HepG2 (cell line): ENCODE measurements around the gene BCAS3. TPM values are rescaled to one million over a fixed set of nuclear protein-coding genes. Genes with fewer than 3 reads are reported as not detected.

Experiments used
- ATAC-seq: fragments of 200-7000 bp; cut with Tn5 transposase; 3 replicates; pipeline ENCODE4 v1.9.1; 2020; ENCODE audit warnings: mild to moderate bottlenecking, moderate library complexity
- BruUV-seq: library from RNA; stranded (reverse); fragments of 400-500 nt; replicated peaks from 2 replicates; lab custom pipeline; 2021; lab: Mats Ljungman, UMichigan
- CTCF ChIA-PET: fragments of 300-600 bp; formaldehyde crosslinking; extraction: SDS; loops from one replicate; lab custom pipeline; 2021; ENCODE audit warnings: low total read pairs, inconsistent platforms, low intra/inter-chr PET ratio; lab: Yijun Ruan, JAX
- POLR2A ChIA-PET: fragments of 350-600 bp; sonication (Branson Sonifier 250); formaldehyde crosslinking; loops from one replicate; lab custom pipeline; 2020; ENCODE audit warnings: antibody characterized with exemption, inconsistent platforms; lab: Yijun Ruan, JAX
- DNase-seq: peaks from one replicate; pipeline ENCODE4 v3.0.0-alpha.2; 2015; ENCODE audit warnings: low spot score
- FAIRE-seq: peaks from 3 replicates; lab custom pipeline; 2011; peaks lifted over from hg19 to GRCh38; lab: Jason Lieb, UNC
- H2AFZ ChIP-seq: one replicate; pipeline ENCODE4 v1.6.1; 2011; ENCODE audit warnings: low read length, inconsistent platforms
- H3K27ac ChIP-seq: fragments of 300-600 bp; 3 replicates; pipeline ENCODE4 v1.8.0; 2011; ENCODE audit warnings: mixed run types, mild to moderate bottlenecking, mixed read lengths, low read length, inconsistent platforms; ENCODE audit not compliant: insufficient read depth; ENCODE audit errors: extremely low read length
- H3K27me3 ChIP-seq, 2 experiments: fragments of 200-600 bp in 1 of 2; 2 replicates in 1 of 2; 3 replicates in 1 of 2; pipeline versions ENCODE4 v1.6.0 to v1.8.0; 2011; ENCODE audit warnings: low read length in 2 of 2, mild to moderate bottlenecking in 2 of 2, moderate library complexity in 2 of 2, inconsistent platforms in 1 of 2; ENCODE audit not compliant: insufficient read depth in 2 of 2, control insufficient read depth in 1 of 2
- H3K36me3 ChIP-seq, 2 experiments: fragments of 200-600 bp in 1 of 2; replicated peaks in 1 of 2; 2 replicates in 1 of 2; 3 replicates in 1 of 2; pipeline versions ENCODE4 v1.5.1 to v1.8.0; 2011; ENCODE audit warnings: low read length in 2 of 2, inconsistent platforms in 1 of 2; ENCODE audit not compliant: insufficient read depth in 2 of 2, control insufficient read depth in 1 of 2
- H3K4me1 ChIP-seq: 2 replicates; pipeline ENCODE4 v1.5.1; 2012; ENCODE audit warnings: low read length, inconsistent platforms; ENCODE audit not compliant: insufficient read depth
- H3K4me2 ChIP-seq: 2 replicates; pipeline ENCODE4 v1.6.0; 2011; ENCODE audit warnings: low read depth, low read length, inconsistent platforms
- H3K4me3 ChIP-seq, 3 experiments: fragments of 200-600 bp in 1 of 3; sonication (generic), shearing (Covaris generic) in 1 of 3; replicated peaks in 1 of 3; 2 replicates each; pipeline ENCODE4 v1.5.1; 2011 to 2016; ENCODE audit warnings: low read length in 3 of 3, inconsistent platforms in 2 of 3, low read depth in 2 of 3, mild to moderate bottlenecking in 2 of 3, control low read depth in 1 of 3, mixed read lengths in 1 of 3; ENCODE audit not compliant: insufficient read depth in 1 of 3
- H3K79me2 ChIP-seq: one replicate; pipeline ENCODE4 v1.6.1; 2011; ENCODE audit warnings: low read length, inconsistent platforms; ENCODE audit not compliant: insufficient read depth
- H3K9ac ChIP-seq: 2 replicates; pipeline ENCODE4 v1.6.0; 2011; ENCODE audit warnings: mild to moderate bottlenecking, low read depth, low read length, inconsistent platforms; ENCODE audit not compliant: insufficient read depth
- H3K9me3 ChIP-seq: 2 replicates; pipeline ENCODE4 v1.5.1; 2012; ENCODE audit warnings: mild to moderate bottlenecking, low read length
- H4K20me1 ChIP-seq: 2 replicates; pipeline ENCODE4 v1.6.0; 2011; ENCODE audit warnings: inconsistent platforms, mild to moderate bottlenecking, low read length, moderate library complexity; ENCODE audit not compliant: insufficient read depth
- FOXK2 ChIP-seq: fragments of 450-650 bp; IDR thresholded peaks from 2 replicates; pipeline ENCODE4 v1.6.1; 2016
- NFATC3 ChIP-seq: sonication (generic); formaldehyde crosslinking; IDR thresholded peaks from 2 replicates; pipeline ENCODE4 v1.5.1; 2020; ENCODE audit warnings: mild to moderate bottlenecking, missing genetic modification reagents
- ZBTB42 ChIP-seq: sonication (generic); formaldehyde crosslinking; IDR thresholded peaks from 2 replicates; pipeline ENCODE4 v1.5.0; 2020; ENCODE audit warnings: mild to moderate bottlenecking, missing genetic modification reagents
- ZKSCAN5 ChIP-seq: sonication (generic); formaldehyde crosslinking; IDR thresholded peaks from 2 replicates; pipeline ENCODE4 v1.5.1; 2020; ENCODE audit warnings: mild to moderate bottlenecking, missing genetic modification reagents
- ZNF264 ChIP-seq: sonication (generic); formaldehyde crosslinking; IDR thresholded peaks from 2 replicates; pipeline ENCODE4 v1.4.0; 2020; ENCODE audit warnings: missing genetic modification reagents
- ZNF33B ChIP-seq: sonication (generic); formaldehyde crosslinking; IDR thresholded peaks from 2 replicates; pipeline ENCODE4 v1.5.1; 2020; ENCODE audit warnings: mild to moderate bottlenecking, missing genetic modification reagents
- ZNF460 ChIP-seq: sonication (generic); formaldehyde crosslinking; IDR thresholded peaks from 2 replicates; pipeline ENCODE4 v1.5.1; 2020; ENCODE audit warnings: missing genetic modification reagents, mild to moderate bottlenecking, borderline replicate concordance
- ZNF724P ChIP-seq: sonication (generic); formaldehyde crosslinking; IDR thresholded peaks from 2 replicates; pipeline ENCODE4 v1.8.0; 2022; ENCODE audit warnings: missing genetic modification reagents, borderline replicate concordance
- ZNF775 ChIP-seq: sonication (generic); formaldehyde crosslinking; IDR thresholded peaks from 2 replicates; pipeline ENCODE4 v1.4.0; 2020; ENCODE audit warnings: missing genetic modification reagents, mild to moderate bottlenecking, moderate library complexity, borderline replicate concordance
- ZNF788 ChIP-seq: sonication (generic); formaldehyde crosslinking; IDR thresholded peaks from 2 replicates; pipeline ENCODE4 v1.5.0; 2020; ENCODE audit warnings: mild to moderate bottlenecking, missing genetic modification reagents, borderline replicate concordance
- WGBS: methylation state at CpG from one replicate; pipeline ENCODE4 v1.1.6; 2017; ENCODE audit warnings: low lambda C conversion rate; 5-methylcytosine and 5-hydroxymethylcytosine counted together
- in situ Hi-C: cut with HindIII; loops from 2 replicates; pipeline ENCODE4 v1.10.0; 2017; ENCODE audit warnings: low pct_unique_long_range_greater_than_20kb; ENCODE audit not compliant: extremely low pct_ligation_motif_present
- intact Hi-C: fragments of 100-400 bp; cut with micrococcal nuclease; formaldehyde crosslinking; loops from one replicate; pipeline ENCODE4 v1.10.0; 2022; ENCODE audit not compliant: unreplicated experiment
- polyA plus RNA-seq, 8 experiments: library from polyadenylated mRNA; depleted of rRNA in 3 of 8; stranded (reverse) in 7 of 8; unstranded in 1 of 8; fragments of >200 nt; fragmentation: Illumina TruSeq in 4 of 8; extraction: Trizol in 4 of 8; gene quantifications; 2 replicates each; pipeline versions ENCODE4 v1.2.1 to v1.2.3, GENCODE V29; 2011 to 2016; ENCODE audit warnings: low read depth in 4 of 8, missing spikeins in 1 of 8, mixed read lengths in 1 of 8; ENCODE audit not compliant: insufficient read depth in 1 of 8
- total RNA-seq, 5 experiments: library from RNA; depleted of rRNA; stranded (reverse); fragments of >200 nt; fragmentation: Illumina TruSeq; extraction: Trizol; gene quantifications; 2 replicates each; pipeline ENCODE4 v1.2.3, GENCODE V29; 2016; ENCODE audit warnings: low read depth in 1 of 5
- TF ChIP-seq, protein P1 (sequence below): IDR thresholded peaks from 2 replicates; pipeline ENCODE4 v1.6.1; 2016; ENCODE audit warnings: low read depth, missing genetic modification reagents, missing compliant biosample characterization
- TF ChIP-seq, protein P2 (sequence below): sonication (generic); formaldehyde crosslinking; IDR thresholded peaks from 2 replicates; pipeline ENCODE4 v1.4.0; 2020; ENCODE audit warnings: missing genetic modification reagents
- TF ChIP-seq, protein P3 (sequence below): sonication (generic); formaldehyde crosslinking; IDR thresholded peaks from 2 replicates; pipeline ENCODE4 v1.4.0; 2020; ENCODE audit warnings: missing genetic modification reagents

The BCAS3 gene
- total and polyA plus RNA-seq, 2 of the 13 experiments (the other 11 are each of a cell fraction or from before 2014, with no cell fraction given): 10.7 to 11.2 TPM

DNA sequence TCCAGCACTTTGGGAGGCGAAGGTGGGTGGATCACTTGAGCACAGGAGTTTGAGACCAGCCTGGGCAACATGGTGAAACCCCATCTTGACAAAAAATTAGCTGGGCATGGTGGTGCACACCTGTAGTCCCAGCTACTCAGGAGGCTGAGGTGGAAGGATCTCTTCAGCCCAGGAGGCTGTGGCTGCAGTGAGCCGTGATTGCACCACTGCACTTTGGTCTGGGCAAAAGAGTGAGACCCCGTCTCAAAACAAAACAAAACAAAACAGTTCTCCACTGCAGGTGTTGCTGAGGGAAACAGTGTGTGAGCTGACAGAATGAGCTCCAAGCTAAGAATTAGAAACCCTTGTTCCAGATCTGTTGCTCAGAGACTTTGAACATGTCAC, 686.8 kb downstream of the BCAS3 start (continued):
- 0 out of 2 replicates have a peak, but pooled peaks have one; percentile 43 for TF ChIP-seq ZNF788 (CRISPR knock-in tag)
- peak; percentile 94 for TF ChIP-seq ZNF460
- TF ChIP-seq ZNF264 (CRISPR knock-in tag): no peak
- TF ChIP-seq, all 625 proteins: peak for 27

DNA sequence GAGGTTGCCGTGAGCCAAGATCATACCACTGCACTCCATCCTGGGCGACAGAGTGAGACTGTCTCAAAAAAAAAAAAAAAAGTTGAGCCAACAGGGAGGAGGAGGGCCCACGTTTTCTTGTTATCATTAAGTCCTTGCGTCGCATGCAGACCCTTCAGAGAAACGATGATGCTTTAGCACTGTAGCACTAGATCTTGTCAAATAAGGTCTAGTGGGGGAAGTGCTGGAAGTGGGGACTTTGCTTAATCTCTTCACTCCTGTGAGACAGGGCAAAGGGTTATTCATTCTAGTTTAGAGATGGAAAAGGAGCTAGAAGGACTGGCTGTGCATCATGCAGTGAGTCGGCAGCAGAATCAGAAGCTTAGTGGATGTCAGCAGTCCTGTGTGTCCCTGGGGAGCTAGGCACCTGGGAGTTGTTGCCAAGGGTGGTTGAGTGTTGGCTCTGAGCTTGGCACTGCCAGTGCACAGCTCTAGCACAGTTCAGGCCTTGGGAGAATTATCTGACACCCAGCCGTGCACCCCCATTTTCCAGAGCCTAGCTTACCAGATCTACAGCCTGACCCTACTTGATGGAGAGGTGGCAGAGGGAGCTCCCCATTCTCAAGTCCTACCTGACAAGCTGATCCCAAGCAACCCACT, 688.5 kb downstream of the BCAS3 start:
- Histone ChIP-seq H3K9ac (peak overlapping the region; percentile 53), H3K27me3 (no peaks in the 10 kb centered on the region), H3K79me2 (no peaks in the 10 kb centered on the region), H3K9me3 (no peaks in the 10 kb centered on the region), H2AFZ (no peak overlapping the region), H3K36me3 (no peaks in the 10 kb centered on the region), H3K27ac (peak overlapping the region; percentile 89), H3K4me1 (peaks cover 91% of the 10 kb centered on the region), H4K20me1 (no peaks in the 10 kb centered on the region), H3K4me3 (peak overlapping the region in 1 of 3 experiments; percentile 39; a peak in 2 of 6 replicates), H3K4me2 (peak overlapping the region; percentile 60)
- intact Hi-C loops: no loop called here
- 51% methylated on average over 8 of the region's 8 CpGs for WGBS
- no peak for FAIRE-seq
- no peak for DNase-seq
- ChIA-PET POLR2A (interaction anchor here (0.6 to 6.3 kb wide), 14 partner anchors 9 to 693 kb away, joined by 3 to 56 read pairs (median 5); partner anchors contain the start of gene TBX2), CTCF (no interaction called here)
- ATAC-seq: peak; percentile 6
- no TSS peak for BruUV-seq
- in situ Hi-C loops: no loop called here
- TF ChIP-seq FOXK2 (no peak), ZNF724P (CRISPR knock-in tag) (no peak), ZKSCAN5 (CRISPR knock-in tag) (no peak), ZNF775 (CRISPR knock-in tag) (no peak), ZNF33B (CRISPR knock-in tag) (no peak), ZBTB42 (CRISPR knock-in tag) (0 out of 2 replicates have a peak, but pooled peaks have one; percentile 19), NFATC3 (CRISPR knock-in tag) (no peak)
- TF ChIP-seq, protein P1, sequence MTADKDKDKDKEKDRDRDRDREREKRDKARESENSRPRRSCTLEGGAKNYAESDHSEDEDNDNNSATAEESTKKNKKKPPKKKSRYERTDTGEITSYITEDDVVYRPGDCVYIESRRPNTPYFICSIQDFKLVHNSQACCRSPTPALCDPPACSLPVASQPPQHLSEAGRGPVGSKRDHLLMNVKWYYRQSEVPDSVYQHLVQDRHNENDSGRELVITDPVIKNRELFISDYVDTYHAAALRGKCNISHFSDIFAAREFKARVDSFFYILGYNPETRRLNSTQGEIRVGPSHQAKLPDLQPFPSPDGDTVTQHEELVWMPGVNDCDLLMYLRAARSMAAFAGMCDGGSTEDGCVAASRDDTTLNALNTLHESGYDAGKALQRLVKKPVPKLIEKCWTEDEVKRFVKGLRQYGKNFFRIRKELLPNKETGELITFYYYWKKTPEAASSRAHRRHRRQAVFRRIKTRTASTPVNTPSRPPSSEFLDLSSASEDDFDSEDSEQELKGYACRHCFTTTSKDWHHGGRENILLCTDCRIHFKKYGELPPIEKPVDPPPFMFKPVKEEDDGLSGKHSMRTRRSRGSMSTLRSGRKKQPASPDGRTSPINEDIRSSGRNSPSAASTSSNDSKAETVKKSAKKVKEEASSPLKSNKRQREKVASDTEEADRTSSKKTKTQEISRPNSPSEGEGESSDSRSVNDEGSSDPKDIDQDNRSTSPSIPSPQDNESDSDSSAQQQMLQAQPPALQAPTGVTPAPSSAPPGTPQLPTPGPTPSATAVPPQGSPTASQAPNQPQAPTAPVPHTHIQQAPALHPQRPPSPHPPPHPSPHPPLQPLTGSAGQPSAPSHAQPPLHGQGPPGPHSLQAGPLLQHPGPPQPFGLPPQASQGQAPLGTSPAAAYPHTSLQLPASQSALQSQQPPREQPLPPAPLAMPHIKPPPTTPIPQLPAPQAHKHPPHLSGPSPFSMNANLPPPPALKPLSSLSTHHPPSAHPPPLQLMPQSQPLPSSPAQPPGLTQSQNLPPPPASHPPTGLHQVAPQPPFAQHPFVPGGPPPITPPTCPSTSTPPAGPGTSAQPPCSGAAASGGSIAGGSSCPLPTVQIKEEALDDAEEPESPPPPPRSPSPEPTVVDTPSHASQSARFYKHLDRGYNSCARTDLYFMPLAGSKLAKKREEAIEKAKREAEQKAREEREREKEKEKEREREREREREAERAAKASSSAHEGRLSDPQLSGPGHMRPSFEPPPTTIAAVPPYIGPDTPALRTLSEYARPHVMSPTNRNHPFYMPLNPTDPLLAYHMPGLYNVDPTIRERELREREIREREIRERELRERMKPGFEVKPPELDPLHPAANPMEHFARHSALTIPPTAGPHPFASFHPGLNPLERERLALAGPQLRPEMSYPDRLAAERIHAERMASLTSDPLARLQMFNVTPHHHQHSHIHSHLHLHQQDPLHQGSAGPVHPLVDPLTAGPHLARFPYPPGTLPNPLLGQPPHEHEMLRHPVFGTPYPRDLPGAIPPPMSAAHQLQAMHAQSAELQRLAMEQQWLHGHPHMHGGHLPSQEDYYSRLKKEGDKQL (CRISPR knock-in tag): no peak
- TF ChIP-seq, protein P2, sequence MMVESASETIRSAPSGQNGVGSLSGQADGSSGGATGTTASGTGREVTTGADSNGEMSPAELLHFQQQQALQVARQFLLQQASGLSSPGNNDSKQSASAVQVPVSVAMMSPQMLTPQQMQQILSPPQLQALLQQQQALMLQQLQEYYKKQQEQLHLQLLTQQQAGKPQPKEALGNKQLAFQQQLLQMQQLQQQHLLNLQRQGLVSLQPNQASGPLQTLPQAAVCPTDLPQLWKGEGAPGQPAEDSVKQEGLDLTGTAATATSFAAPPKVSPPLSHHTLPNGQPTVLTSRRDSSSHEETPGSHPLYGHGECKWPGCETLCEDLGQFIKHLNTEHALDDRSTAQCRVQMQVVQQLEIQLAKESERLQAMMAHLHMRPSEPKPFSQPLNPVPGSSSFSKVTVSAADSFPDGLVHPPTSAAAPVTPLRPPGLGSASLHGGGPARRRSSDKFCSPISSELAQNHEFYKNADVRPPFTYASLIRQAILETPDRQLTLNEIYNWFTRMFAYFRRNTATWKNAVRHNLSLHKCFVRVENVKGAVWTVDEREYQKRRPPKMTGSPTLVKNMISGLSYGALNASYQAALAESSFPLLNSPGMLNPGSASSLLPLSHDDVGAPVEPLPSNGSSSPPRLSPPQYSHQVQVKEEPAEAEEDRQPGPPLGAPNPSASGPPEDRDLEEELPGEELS: no peak
- TF ChIP-seq, protein P3, sequence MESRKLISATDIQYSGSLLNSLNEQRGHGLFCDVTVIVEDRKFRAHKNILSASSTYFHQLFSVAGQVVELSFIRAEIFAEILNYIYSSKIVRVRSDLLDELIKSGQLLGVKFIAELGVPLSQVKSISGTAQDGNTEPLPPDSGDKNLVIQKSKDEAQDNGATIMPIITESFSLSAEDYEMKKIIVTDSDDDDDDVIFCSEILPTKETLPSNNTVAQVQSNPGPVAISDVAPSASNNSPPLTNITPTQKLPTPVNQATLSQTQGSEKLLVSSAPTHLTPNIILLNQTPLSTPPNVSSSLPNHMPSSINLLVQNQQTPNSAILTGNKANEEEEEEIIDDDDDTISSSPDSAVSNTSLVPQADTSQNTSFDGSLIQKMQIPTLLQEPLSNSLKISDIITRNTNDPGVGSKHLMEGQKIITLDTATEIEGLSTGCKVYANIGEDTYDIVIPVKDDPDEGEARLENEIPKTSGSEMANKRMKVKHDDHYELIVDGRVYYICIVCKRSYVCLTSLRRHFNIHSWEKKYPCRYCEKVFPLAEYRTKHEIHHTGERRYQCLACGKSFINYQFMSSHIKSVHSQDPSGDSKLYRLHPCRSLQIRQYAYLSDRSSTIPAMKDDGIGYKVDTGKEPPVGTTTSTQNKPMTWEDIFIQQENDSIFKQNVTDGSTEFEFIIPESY (CRISPR knock-in tag): no peak; the same call in 1 of the 2 replicates
